ENCODE results near the gene NPM1.

- TF ChIP-seq EZH2phosphoT487 (IDR thresholded peaks at IDR 0.05; ENCODE audit: low read depth): no peak
- no peak for TF ChIP-seq CTCF (IDR thresholded peaks at IDR 0.05; ENCODE audit: low read depth, low read length)
Measured at GRCh38 chr5:171444582-171444981, 56.9 kb downstream of the NPM1 start.
